Activated CD8-positive, alpha-beta T cell treated with anti-CD3 and anti-CD28 coated beads, Interleukin-2, amount 10 ng/mL, durations not matched to agents 7 days and 5 days (primary cell): Measurements from ENCODE around the gene CEP170B. TPM values are rescaled to one million over a fixed set of nuclear protein-coding genes. Genes with fewer than 3 reads are reported as not detected.

Source experiments
- total RNA-seq, 2 experiments: library from RNA; stranded (reverse); gene quantifications; one replicate each; pipeline ENCODE4 v1.2.3, GENCODE V29; 2021

CEP170B gene
- total RNA-seq, 2 experiments from 2014 or later = 2.5 to 2.7 TPM

Other genes with a start within 250 kb of the CEP170B start
- gene INF2, start 175.7 kb upstream of the CEP170B start, total RNA-seq = 100 to 1,000 TPM; 155 to 159 TPM
- gene ADSS1, start 141.0 kb upstream of the CEP170B start, total RNA-seq = 1 to 10 TPM; 1.8 TPM
- gene SIVA1, start 112.1 kb upstream of the CEP170B start, total RNA-seq = 100 to 1,000 TPM; 175 to 186 TPM
- 100 to 1,000 TPM; 217 to 222 TPM for gene AKT1, start 69.5 kb upstream of the CEP170B start, total RNA-seq
- gene ZBTB42, start 64.2 kb upstream of the CEP170B start, total RNA-seq = 1 to 10 TPM; 5.3 TPM
- not detected for gene PLD4, start 59.6 kb downstream of the CEP170B start, total RNA-seq
- gene AHNAK2, start 113.1 kb downstream of the CEP170B start, total RNA-seq = not detected
- under 1 TPM; 0.55 to 0.95 TPM for gene CLBA1, start 120.5 kb downstream of the CEP170B start, total RNA-seq
- gene CDCA4, start 155.8 kb downstream of the CEP170B start, total RNA-seq = 10 to 100 TPM; 59.9 to 62.3 TPM
- 10 to 100 TPM; 35.7 to 40.4 TPM for gene GPR132, start 200.2 kb downstream of the CEP170B start, total RNA-seq